HG03095 (cell line): ENCODE results near the gene DIP2C.
"Not testable (repeated sequence)": the region's sequence is repeated elsewhere in the genome, so short reads cannot be mapped to it uniquely, and the experiment has no call there.

Source experiments
- ATAC-seq: cut with Tn5 transposase; IDR thresholded peaks from one replicate; pipeline ENCODE4 v1.9.1; 2021; ENCODE audit warnings: moderate library complexity; ENCODE audit not compliant: unreplicated experiment

Gene DIP2C

GRCh38 chr10:644076-644942 is 45.2 kb downstream of the DIP2C start:
- no peak for ATAC-seq

- ATAC-seq = no peak
Observed at GRCh38 chr10:642186-642890, 47.1 kb downstream of the DIP2C start.

GRCh38 chr10:641149-642010 is 48.1 kb downstream of the DIP2C start:
- ATAC-seq = no peak

GRCh38 chr10:640673-641045 is 48.8 kb downstream of the DIP2C start:
- no peak for ATAC-seq

GRCh38 chr10:639751-640672 is 49.5 kb downstream of the DIP2C start:
- ATAC-seq = no peak

GRCh38 chr10:639001-639750 is 50.3 kb downstream of the DIP2C start:
- no peak for ATAC-seq

GRCh38 chr10:637771-638195 is 51.7 kb downstream of the DIP2C start:
- no peak for ATAC-seq

GRCh38 chr10:637221-637620 is 52.2 kb downstream of the DIP2C start:
- ATAC-seq = no peak

GRCh38 chr10:636769-637168 is 52.7 kb downstream of the DIP2C start:
- ATAC-seq = no peak

- ATAC-seq = no peak
Observed at GRCh38 chr10:636016-636730, 53.3 kb downstream of the DIP2C start.

- no peak for ATAC-seq
Observed at GRCh38 chr10:635088-635861, 54.2 kb downstream of the DIP2C start.

GRCh38 chr10:634256-634655 is 55.2 kb downstream of the DIP2C start:
- no peak for ATAC-seq

GRCh38 chr10:633279-634245 is 55.9 kb downstream of the DIP2C start:
- ATAC-seq = no peak

- not testable (repeated sequence) for ATAC-seq
Observed at GRCh38 chr10:632807-633177, 56.7 kb downstream of the DIP2C start.

GRCh38 chr10:632155-632806 is 57.2 kb downstream of the DIP2C start:
- not testable (repeated sequence) for ATAC-seq

GRCh38 chr10:631266-631665 is 58.2 kb downstream of the DIP2C start:
- no peak for ATAC-seq
